GM19193 (cell line): ENCODE measurements around the gene THTPA.

ENCODE experiments used
- POLR2A ChIP-seq: IDR thresholded peaks from 4 replicates; pipeline ENCODE4 v1.6.1; 2011; ENCODE audit not compliant: insufficient read depth, insufficient read length; ENCODE audit errors: extremely low read depth

Gene THTPA

DNA sequence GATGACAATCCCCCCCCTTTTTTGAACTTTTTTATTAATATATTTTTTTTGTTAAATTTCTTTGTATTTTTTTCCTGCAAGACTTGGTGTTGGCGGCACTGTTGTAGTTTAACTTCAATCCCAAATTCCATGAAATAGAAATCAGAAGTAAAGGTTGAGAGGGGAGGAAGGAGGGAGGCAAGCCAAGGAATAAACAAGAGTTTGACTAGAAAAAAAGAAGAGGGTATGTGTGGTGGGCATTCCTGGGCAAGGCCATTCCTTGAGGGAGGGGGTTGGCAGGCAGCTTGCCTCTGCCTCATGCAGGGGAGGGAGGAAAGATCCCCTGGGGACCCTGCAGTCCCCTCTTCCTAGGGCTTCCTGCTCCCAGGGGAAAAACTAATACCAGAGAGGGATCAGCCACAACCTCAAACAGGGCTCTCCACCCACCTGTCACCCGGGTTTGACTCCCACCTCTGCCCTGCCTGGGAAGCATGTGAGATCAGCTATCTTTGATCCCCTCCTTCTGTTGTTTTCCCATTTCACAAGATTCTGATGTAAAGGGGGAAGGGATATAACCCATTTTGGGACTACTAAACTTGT lies 12.0 kb downstream of the THTPA start:
- TF ChIP-seq POLR2A = no peak

GRCh38 chr14:23568600-23569331 lies 12.7 kb downstream of the THTPA start:
- TF ChIP-seq POLR2A = no peak

GRCh38 chr14:23569443-23570151 lies 13.5 kb downstream of the THTPA start:
- no peak for TF ChIP-seq POLR2A

- TF ChIP-seq POLR2A = no peak
Observed at GRCh38 chr14:23570806-23571483, 14.9 kb downstream of the THTPA start.

DNA sequence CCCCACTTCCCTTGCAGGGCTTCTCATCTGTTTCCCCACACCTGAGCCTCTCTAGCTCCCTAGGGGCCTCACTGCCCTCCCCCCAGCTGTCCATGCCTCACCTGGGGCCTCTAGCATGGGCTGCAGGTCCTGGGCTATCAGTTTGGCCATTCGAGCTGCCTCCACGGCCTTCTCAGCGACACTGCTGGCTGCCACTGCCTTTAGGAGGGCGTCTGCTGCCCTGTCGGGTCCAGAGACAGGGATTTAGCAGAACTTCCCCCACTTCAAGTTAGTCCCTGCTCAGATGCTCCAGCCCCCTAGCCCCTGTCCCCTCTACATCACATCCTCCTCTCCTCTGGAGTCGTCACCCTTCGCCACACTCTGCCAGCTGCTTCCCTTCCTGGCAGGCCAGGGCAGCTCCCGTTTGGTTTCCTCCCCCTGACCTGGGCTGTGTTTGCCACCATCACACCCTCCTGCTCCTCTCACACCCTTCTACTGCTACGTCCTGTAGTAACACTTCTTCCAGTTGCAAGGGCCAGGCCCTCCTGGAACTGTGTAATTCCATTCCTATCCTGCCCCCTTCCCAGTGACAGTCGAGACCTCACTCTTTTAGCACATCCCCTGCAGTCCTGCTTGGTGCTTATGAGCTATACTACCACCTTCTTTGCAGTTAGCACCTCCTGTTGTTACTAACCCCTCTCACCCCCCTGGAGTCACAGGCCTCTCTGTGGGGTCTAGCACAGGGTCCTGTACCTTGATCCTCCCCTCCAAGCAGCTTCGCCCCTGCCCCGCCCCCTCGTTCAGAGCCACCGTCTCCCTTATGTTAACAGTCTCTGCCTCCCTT lies 15.8 kb downstream of the THTPA start:
- no peak for TF ChIP-seq POLR2A

DNA sequence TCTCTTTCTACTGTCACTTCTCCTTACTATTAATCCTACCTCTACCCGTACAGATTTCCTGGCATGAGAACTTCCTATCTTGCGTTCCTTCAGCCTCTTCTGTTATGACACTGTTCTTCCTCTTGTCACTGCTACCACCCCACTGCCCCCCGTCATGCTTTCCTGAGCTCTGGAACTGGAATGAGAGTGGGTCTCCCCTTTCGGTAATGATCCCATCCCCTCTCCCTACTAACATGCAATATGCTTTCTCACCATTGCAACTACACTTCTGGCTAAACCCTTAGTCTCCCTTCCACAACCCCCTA lies 16.4 kb downstream of the THTPA start:
- no peak for TF ChIP-seq POLR2A

GRCh38 chr14:23572836-23573235 lies 16.8 kb downstream of the THTPA start:
- no peak for TF ChIP-seq POLR2A

GRCh38 chr14:23573384-23574015 lies 17.4 kb downstream of the THTPA start:
- no peak for TF ChIP-seq POLR2A

DNA sequence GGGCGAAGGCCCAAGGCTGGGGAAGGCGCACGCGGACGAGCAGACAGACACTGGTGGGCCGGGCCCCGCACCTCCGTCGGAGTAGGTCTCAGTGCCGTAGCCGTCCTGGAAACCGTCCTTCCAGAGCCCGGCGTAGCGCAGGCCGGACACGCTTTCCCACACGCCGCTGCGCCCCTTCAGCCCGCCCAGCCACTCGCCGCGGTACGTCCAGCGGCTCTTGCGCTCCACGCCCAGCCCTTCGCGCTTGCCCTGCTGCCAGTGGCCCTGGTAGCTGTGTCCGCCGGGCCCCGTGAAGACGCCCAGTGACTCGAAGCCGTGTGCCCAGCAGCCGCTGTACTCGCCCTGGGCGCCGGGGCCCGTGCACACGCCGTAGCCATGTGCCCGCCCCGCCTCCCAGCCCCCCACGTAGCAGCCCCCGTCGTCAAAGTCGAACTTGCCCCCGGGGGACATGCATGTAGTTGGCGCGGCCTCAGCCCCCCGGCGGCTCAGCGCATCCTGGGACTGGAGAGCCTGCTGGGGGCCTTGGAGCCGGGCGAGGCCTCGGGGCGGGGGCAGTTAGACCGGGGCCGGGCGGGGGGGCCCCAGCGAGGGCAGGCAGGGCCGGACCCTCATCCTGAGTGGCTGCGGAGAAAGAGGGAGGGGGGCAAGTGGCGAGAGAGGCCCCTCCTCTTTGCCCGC lies 21.1 kb downstream of the THTPA start:
- no peak for TF ChIP-seq POLR2A

- TF ChIP-seq POLR2A = no peak
Observed at GRCh38 chr14:23577710-23578392, 21.8 kb downstream of the THTPA start.

DNA sequence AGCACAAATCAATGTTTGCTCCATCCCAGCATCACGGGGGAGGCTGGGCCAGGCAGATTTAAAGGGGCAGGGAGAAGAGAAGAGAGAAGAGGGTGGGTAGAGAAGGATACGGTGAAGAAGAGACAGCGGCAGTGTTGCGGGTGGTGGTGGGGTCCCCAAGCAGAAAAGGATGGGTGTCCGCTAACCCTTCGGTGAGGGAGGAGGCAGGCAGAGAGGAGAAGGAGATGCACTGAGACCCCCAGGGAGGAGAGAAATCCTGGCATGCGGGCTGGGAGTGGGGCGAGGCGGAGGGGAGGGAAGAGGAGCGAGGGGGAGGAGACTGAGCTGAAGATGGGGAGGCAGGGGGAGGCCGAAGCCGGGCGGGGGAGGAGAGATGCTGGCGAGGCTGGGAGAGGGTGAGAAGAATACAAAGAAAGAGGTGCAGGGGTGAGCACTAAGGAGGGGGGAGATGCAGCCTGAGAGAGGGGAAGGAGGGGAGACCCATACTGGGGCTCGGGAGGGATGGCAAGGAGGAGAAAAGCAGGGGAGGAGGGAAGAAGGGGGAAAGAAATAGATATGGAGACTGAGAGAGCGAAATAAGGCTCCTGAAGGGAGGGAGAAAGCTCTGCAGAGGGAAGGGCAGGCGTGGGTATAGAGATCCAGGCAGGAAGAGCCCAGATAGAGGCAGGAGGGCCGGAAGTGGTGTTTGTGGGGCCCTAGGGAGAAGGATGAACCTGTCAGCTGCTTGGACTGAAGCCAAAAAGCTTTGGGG lies 22.7 kb downstream of the THTPA start, which contains the start of gene JPH4:
TSS of gene JPH4 (minus strand) at position 231 of the 751 bp plus-strand sequence. CDS start 1,337 bp downstream, outside the sequence.
- no peak for TF ChIP-seq POLR2A

DNA sequence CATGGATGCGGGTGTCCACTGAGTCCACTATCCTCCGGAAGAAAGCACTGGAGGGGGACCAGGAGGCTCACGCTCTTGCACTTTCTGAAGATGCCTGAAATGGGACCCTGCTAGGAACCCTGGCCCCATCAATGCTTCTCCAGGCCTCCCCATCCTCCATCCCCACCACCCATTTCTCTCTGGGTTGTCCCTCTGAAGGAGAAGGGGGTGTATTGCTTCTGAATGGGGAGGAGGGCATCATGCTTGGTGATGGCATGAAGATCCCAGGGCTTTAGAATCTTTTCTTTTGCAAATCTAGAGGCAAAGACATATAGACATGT lies 23.2 kb downstream of the THTPA start:
- no peak for TF ChIP-seq POLR2A

DNA sequence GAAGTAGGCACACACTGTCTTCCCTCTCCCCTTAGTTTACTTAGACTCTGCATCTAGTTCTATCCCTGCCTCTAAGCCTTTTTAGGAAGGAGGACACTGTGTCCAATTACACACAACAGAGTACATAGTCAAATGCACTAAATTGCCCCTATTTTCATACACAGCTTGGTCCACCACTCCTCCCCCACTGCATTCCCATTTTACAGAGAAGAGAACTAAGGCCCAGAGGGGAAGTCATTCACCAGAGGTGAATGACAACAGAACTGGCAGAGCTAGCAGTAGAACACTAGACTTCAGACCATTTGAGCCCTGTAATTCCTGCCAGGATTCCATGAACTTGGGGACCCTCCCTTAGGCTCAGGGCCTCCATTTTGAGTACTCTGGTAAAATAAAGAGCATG lies 23.7 kb downstream of the THTPA start:
- no peak for TF ChIP-seq POLR2A
